HAP-1 (cell line): ENCODE data around the gene KLK15.

Source experiments
- DNase-seq, 2 experiments: peaks; one replicate each; pipeline ENCODE4 v3.0.0-alpha.2; 2016 to 2020; ENCODE audit warnings: low spot score in 2 of 2
- H3K27me3 ChIP-seq: fragments of 250-450 bp; sonication (Bioruptor Pico); 2 replicates; pipeline ENCODE4 v1.5.1; 2020; ENCODE audit warnings: low read depth, mild to moderate bottlenecking, moderate library complexity
- H3K36me3 ChIP-seq: fragments of 250-450 bp; sonication (Bioruptor Pico); replicated peaks from 2 replicates; pipeline ENCODE4 v1.5.1; 2020; ENCODE audit warnings: mild to moderate bottlenecking
- H3K4me1 ChIP-seq: fragments of 250-450 bp; sonication (Bioruptor Pico); 2 replicates; pipeline ENCODE4 v1.5.1; 2020; ENCODE audit warnings: mild to moderate bottlenecking
- H3K4me3 ChIP-seq: fragments of 250-450 bp; sonication (Bioruptor Pico); 2 replicates; pipeline ENCODE4 v1.5.1; 2020; ENCODE audit warnings: mild to moderate bottlenecking, moderate library complexity
- H3K9me3 ChIP-seq: fragments of 250-450 bp; sonication (Bioruptor Pico); 2 replicates; pipeline ENCODE4 v1.5.1; 2020; ENCODE audit warnings: mild to moderate bottlenecking, moderate library complexity
- in situ Hi-C: fragments of 300-500 bp; cut with MboI; formaldehyde crosslinking; loops from 3 replicates; pipeline ENCODE4 v1.14.3; 2020; ENCODE audit warnings: low sequenced_read_pairs, inconsistent platforms, mixed read lengths

Gene KLK15

DNA sequence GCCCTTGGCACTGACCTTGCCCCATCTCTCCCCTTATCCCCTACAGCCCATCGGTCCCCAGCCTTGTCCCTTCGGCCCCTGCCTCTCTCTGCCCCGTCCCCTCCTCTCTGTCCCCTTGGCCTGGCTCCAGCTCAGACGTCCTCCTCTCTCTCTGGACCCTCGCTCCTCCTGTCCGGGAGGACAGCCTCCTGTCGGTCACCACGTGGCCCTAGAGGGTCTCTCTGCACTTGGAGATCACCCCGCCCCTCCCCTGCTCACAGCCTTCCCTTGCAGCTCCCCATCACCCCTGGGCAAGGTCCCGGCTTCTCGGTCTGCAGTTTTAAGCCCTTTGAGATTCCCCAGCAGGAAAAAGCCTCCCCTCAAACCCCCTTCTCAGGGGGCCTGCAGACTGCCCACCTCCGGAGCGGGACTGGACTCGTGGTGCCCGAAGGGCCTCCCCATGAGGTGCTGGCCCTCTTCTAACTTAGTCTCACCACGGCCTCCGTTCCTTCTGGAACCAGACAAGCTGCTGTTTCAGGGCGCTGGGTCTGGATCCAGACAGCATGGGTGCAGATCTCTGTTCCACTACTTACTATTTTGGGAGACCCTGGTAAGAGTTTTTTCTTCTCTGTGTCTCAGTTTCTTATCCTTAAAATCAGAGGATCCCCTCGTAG lies 3.3 kb upstream of the KLK15 start:
- no peaks in the 10 kb centered on the region for H3K36me3 ChIP-seq
- H3K4me3 ChIP-seq: no peak overlapping the region; the same call in 1 of the 2 replicates

DNA sequence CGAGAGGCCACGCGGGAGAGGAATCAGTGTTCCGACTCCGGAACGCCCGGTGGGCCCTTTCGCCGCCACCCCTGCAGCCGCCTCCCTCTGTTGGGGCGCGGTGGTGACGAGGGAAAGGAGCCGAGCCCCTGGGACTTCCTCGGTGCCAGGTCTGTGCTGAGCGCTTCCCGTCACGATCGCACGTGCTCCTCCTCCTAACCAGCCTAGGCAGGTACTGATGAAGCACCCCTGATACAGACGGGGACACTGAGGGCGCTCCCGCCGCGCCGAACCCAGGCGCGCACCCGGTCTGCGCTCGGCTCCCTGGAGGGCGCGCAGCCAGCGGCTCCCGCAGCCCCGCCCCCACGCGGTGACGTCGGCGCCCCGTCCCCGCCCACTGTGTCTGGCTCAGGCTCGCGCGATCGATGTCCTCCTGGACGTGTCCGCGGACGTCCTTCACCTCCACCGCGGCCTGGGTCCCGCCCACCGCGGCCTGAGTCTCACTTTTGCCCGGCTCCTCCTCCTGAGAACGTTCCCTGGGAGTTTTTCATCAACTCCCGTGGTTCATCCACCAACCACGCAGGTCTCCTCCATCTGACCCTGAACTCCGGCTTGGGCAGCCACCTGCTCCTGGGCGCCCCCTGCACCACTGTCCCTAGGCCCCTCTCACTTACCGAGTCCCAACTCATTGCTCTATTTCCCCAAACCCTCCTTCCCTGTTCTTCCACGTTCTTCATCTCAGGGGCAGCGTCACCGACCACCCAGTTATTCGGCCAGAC lies 2.6 kb upstream of the KLK15 start:
- Histone ChIP-seq H3K4me1 (peaks cover 3% of the 10 kb centered on the region), H3K27me3 (no peaks in the 10 kb centered on the region), H3K9me3 (no peaks in the 10 kb centered on the region), H3K36me3 (no peaks in the 10 kb centered on the region), H3K4me3 (peak overlapping the region; percentile 50)
- in situ Hi-C loops: no loop called here
- peak; percentile 61 to 88 for DNase-seq

More for the DNA sequence above, 3.3 kb upstream of the KLK15 start:
- in situ Hi-C loops: no loop called here
- peaks cover 3% of the 10 kb centered on the region for H3K4me1 ChIP-seq
- DNase-seq: no peak
- H3K27me3 ChIP-seq: no peaks in the 10 kb centered on the region
- H3K9me3 ChIP-seq: no peaks in the 10 kb centered on the region

DNA sequence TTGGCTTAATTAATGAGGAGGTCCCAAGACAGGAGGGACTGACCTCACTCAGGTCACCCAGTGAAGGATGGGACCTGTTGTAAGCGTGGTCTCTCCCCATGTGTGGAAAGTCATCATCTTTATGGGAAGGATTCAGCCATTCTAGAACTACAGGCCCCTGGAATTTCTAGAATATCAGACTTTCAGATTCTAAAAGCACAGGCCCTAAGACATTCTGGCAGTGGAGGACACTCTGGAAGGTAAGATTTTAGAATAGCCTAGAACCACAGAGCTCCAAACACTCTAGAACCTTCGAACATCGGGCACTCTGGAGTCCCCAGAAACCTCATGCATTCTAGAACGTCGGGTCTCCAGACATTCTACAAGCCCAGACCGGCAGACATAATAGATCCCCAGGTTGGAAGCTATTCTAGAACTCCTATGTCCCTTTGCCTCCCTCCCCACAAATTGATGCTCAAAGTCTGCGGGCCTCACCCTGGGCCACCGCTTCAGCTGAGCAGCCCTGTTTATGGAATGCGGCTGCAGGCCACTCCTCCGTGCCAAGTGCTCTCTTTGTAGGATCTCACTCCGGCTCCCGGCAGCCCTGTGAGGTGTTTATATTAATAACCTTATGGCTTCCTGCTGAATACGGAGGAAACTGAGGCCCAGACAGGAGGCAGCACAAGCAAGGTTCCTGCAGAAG lies 1.9 kb upstream of the KLK15 start:
- no peaks in the 10 kb centered on the region for H3K36me3 ChIP-seq
- no peaks in the 10 kb centered on the region for H3K27me3 ChIP-seq
- peak overlapping the region; percentile 50 for H3K4me3 ChIP-seq
- peak in 1 of 2 experiments; percentile 24 for DNase-seq
- in situ Hi-C loops: no loop called here
- peaks cover 3% of the 10 kb centered on the region for H3K4me1 ChIP-seq
- H3K9me3 ChIP-seq: no peaks in the 10 kb centered on the region

DNA sequence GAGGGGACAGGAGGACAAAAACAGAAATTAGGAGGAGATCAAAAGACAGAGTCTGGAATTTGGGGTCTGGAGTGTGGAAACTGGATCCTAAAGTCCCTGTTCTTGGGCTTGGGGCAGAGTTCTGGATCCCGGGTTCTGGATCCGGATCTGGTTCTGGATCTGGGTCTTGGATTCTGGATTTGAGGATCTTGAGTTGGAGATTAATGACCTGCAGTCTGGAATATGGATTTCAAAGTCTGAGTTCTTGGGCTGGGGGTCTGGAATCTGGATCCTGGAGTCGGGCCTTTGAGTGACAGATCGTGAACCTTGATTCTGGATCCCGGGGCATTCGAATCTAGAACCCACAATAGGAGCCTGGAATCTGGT lies 411 bp upstream of the KLK15 start:
- no peaks in the 10 kb centered on the region for H3K27me3 ChIP-seq
- H3K36me3 ChIP-seq: no peaks in the 10 kb centered on the region
- H3K4me3 ChIP-seq: no peak overlapping the region
- in situ Hi-C loops: no loop called here
- H3K9me3 ChIP-seq: no peaks in the 10 kb centered on the region
- H3K4me1 ChIP-seq: peaks cover 3% of the 10 kb centered on the region
- no peak for DNase-seq

DNA sequence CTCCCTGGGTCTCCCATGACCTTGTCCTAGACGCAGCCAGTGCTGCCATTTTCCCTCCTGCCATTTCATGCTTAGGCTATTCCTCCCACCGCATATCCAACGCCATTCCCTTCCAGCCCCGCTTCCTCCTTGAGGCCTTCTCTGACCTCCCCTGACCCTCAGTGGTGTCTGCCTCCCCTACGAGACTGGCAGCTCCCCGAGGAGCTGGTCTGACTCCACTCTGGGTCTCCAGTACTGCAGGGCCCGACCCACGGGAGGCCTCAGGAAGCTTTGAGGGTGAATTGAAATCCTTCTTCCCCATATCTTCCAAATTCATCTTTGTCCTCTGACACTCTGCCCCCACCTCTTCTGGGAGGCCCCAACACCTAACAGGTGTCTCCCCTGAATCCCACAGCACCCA lies 708 bp downstream of the KLK15 start:
- Histone ChIP-seq H3K4me3 (no peak overlapping the region), H3K36me3 (no peaks in the 10 kb centered on the region), H3K27me3 (no peaks in the 10 kb centered on the region), H3K4me1 (peaks cover 3% of the 10 kb centered on the region), H3K9me3 (no peaks in the 10 kb centered on the region)
- DNase-seq: no peak
- in situ Hi-C loops: no loop called here

DNA sequence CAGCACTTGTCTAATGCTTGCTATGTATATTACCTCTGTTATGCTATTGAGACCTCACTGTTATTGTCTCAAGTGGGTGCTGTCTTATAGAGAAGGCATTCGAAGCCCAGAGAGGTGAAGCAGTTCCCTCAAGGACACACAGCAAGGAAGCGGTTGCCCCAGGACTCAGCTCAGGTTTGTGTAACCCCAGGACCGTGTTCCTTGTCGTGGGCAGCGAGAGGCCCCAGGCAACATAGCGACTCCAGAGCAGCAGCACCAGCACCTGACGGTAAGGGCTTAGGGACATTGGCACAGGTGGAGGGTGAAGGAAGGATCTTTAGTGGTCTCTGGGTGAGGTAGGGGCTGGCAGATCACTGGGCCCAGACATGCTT lies 2.4 kb downstream of the KLK15 start:
- Histone ChIP-seq H3K4me1 (no peaks in the 10 kb centered on the region; the same call in 1 of the 2 replicates), H3K27me3 (peaks cover 2% of the 10 kb centered on the region; the same call in 1 of the 2 replicates), H3K36me3 (no peaks in the 10 kb centered on the region), H3K9me3 (no peaks in the 10 kb centered on the region), H3K4me3 (no peak overlapping the region)
- in situ Hi-C loops: no loop called here
- DNase-seq: no peak

DNA sequence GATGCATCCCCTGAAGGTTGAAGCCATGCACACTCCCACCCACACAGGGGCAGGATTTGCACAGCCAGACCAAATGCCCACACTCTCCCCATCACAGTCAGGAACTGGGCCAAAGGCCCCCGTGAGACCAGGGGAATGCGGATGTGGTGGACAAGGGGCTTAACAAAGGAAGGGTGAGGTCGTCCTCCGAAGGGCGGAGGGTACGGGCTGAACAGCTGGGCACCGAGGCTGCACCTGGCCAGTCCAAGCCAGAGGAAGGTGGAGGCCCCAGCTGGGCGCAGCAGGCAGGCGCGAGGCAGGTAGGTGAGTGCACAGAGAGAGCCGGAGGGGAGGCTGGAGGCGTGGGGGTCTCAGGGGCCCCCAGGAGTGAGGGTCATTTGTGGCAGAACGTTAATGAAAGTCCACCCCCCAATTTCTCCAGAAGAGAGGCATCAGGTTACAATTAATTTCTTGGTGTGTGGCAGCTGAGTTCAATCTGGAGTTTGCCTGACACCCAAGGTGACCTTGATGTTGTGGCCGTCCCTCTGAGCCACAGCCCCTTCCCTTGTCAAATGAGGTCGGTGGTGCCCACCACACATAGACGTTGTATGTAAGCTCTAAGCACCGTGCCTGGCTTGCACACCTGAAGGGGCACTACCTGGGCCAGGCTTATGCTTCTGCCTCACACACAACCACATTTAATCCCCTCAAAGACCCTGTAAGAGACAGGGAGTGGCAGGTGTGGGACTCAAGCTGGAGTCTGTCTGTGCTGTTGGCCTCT lies 2.9 kb downstream of the KLK15 start:
- DNase-seq: no peak
- H3K27me3 ChIP-seq: peaks cover 2% of the 10 kb centered on the region; the same call in 1 of the 2 replicates
- H3K36me3 ChIP-seq: no peaks in the 10 kb centered on the region
- H3K9me3 ChIP-seq: no peaks in the 10 kb centered on the region
- no peaks in the 10 kb centered on the region; the same call in 1 of the 2 replicates for H3K4me1 ChIP-seq
- in situ Hi-C loops: no loop called here
- H3K4me3 ChIP-seq: no peak overlapping the region

DNA sequence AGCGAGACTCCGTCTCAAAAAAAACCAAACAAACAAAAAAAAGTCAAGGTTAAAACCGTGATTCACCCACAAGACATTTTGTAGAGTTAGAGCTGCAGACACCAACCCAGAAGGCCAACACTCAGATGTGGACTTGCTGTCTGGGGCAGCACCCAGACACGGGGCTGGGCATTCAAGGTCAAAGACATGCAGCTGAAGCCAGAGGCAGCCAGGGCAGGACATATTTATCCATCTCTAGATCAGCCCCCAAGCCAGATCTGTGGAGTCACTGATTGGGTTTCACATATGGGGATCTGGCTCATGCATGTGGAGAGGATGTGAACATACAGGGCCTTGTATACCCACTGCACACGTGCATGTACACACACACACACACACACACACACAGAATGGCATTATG lies 3.6 kb downstream of the KLK15 start:
- in situ Hi-C loops: no loop called here
- Histone ChIP-seq H3K27me3 (peaks cover 2% of the 10 kb centered on the region; the same call in 1 of the 2 replicates), H3K4me1 (no peaks in the 10 kb centered on the region)

DNA sequence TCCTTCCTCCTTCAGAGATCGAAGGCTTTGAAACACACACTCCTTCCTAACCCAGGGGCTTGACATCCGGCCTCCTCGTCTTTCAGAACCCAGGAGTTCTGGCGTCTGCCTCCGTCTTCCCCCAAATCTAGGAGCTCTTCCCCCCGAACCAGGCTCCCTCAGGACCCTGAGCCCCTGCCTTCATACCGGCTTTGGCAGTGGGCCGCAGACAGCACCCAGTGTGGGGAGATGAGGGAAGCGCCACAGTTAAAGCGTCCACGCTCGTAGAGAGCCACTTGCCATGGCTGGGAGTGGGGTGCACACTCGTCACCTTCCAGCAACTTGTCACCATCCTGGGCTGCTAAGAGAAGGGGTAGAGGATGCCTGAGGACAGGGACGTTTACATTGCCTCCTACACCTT lies 5.9 kb downstream of the KLK15 start:
- Histone ChIP-seq H3K27me3 (peaks cover 3% of the 10 kb centered on the region; the same call in 1 of the 2 replicates), H3K36me3 (no peaks in the 10 kb centered on the region), H3K9me3 (no peaks in the 10 kb centered on the region), H3K4me1 (no peaks in the 10 kb centered on the region), H3K4me3 (no peak overlapping the region)
- in situ Hi-C loops: no loop called here
- DNase-seq: no peak

More for the DNA sequence above, 3.6 kb downstream of the KLK15 start:
- Histone ChIP-seq H3K36me3 (no peaks in the 10 kb centered on the region), H3K4me3 (no peak overlapping the region), H3K9me3 (no peaks in the 10 kb centered on the region)
- DNase-seq: no peak

DNA sequence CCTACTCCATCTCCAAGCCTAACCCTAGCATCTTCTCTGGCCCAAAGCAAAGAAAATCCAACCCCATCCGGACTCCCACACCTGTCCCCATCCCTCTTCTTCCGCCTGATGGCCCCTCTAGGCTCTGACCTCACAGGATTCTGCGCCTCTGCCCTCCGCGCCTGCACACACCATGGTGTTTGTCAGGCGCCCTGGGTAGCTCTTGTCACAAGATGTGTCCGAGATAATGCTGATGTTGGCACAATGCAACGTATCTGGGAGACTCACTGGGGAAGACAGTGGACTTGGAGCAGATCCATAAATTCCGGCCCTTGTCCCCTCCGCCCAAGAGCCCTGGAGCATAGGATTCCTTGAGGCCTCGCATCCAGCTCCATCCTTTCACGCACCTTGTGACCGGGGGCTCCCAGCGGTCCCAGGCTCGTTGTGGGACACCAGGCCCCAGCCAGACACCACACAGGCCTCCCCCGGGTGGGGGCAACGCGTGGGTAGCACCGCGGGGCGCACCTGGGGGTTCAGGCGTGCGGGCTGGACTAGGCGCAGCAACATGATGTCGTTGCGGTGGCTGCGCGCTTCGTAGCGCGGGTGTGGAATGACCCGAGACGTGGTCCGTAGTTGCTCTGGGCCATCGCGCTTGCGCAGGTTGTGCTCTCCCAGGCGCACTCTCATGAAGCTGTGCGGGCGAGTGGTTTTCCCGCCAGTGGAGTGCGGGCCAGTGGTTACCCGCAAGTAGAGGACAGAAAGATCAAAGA lies 6.7 kb downstream of the KLK15 start:
- no peak for DNase-seq
- H3K9me3 ChIP-seq: no peaks in the 10 kb centered on the region
- no peaks in the 10 kb centered on the region for H3K4me1 ChIP-seq
- no peaks in the 10 kb centered on the region for H3K36me3 ChIP-seq
- peaks cover 5% of the 10 kb centered on the region; the same call in 1 of the 2 replicates for H3K27me3 ChIP-seq
- H3K4me3 ChIP-seq: no peak overlapping the region
- in situ Hi-C loops: no loop called here

DNA sequence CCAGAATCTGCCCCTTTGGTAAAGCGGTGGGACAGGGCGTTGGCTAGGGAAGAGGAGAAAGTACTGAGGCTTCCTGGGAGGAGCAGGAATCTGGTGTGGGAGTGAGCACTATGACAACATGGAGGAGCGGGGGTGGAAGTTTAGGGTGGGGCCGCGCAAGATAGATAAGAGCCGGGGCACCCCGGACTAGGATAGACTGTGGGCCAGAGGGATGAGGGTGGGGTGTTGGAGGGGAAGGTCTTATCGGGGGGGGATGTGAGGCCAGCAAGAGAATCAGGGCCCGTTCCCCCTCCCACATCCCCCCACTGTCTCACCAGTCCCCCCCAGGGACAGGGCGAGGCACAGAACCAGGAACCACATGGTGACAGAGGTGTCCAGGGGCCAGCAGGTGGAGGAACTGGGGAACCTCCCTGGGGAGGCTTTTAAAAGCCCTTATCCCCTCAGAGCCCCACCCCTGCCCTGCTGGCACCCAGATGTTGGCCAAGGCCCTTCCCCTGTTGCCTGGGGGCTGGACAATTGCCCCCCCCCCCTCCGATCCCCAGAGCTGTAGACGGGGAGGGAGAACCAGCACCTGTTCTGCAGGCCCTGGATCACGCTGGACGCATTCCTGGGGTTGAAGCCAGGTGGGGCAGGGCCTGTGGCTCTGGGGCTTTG lies 9.9 kb downstream of the KLK15 start, which contains the start of gene KLK1:
TSS of gene KLK1 (minus strand) at position 399 of the 654 bp plus-strand sequence. CDS start at position 360, 39 bp downstream.
- DNase-seq: no peak
- no peak within 1 kb of the TSS for H3K4me3 ChIP-seq
- H3K9me3 ChIP-seq: no peaks in the 10 kb centered on the region
- H3K27me3 ChIP-seq: peaks cover 5% of the 10 kb centered on the region; the same call in 1 of the 2 replicates
- in situ Hi-C loops: no loop called here
- no peaks in the 10 kb centered on the region for H3K36me3 ChIP-seq
- no peaks in the 10 kb centered on the region for H3K4me1 ChIP-seq

DNA sequence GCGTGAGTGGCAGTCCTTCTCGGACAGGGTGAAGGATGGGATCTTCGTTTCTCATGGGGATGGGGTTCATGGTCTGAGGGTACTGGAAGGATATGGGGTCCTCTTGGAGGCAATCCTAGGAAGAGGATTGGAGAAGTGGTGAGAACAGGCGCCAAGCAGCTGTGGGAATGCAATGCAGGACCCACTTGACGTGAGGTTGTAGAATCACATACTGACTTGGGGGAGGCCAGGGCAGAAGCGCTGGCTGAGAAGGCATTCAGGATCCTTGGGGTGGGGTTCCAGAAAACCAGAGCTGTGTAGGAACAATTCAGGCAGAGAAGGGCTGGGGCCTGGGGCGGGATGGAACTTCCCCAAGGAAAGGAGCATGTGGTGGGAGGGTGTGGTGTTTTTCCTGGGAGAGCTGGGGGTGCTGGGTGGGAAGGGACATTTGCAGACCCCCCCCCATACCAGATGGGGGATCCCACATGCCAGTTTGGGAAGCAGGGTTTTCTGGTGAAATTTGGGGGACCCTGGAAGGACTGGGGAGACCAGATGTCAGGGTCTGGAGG lies 10.6 kb downstream of the KLK15 start:
- in situ Hi-C loops: no loop called here
- peaks cover 5% of the 10 kb centered on the region; the same call in 1 of the 2 replicates for H3K27me3 ChIP-seq
- no peak overlapping the region for H3K4me3 ChIP-seq
- H3K4me1 ChIP-seq: no peaks in the 10 kb centered on the region
- DNase-seq: no peak
- no peaks in the 10 kb centered on the region for H3K9me3 ChIP-seq
- H3K36me3 ChIP-seq: no peaks in the 10 kb centered on the region
